ENCODE measurements around the gene UPP1.
"Not testable (repeated sequence)": the region's sequence is repeated elsewhere in the genome, so short reads cannot be mapped to it uniquely, and the experiment has no call there.

Gene UPP1

GRCh38 chr7:48110868-48111267 lies 21.8 kb downstream of the UPP1 start:
- DNase-seq (ENCODE audit: low read depth in 2 of 2), result no peak

GRCh38 chr7:48111596-48111995 lies 22.5 kb downstream of the UPP1 start:
- DNase-seq (ENCODE audit: low read depth in 2 of 2), result no peak

GRCh38 chr7:48112401-48113165 lies 23.5 kb downstream of the UPP1 start:
- no peak for DNase-seq (ENCODE audit: low read depth in 2 of 2)

- DNase-seq (ENCODE audit: low read depth in 2 of 2), result no peak
Measured at GRCh38 chr7:48113275-48113674, 24.2 kb downstream of the UPP1 start.

GRCh38 chr7:48114115-48114514 lies 25.1 kb downstream of the UPP1 start:
- no peak for DNase-seq (ENCODE audit: low read depth in 2 of 2)

GRCh38 chr7:48114589-48114988 lies 25.5 kb downstream of the UPP1 start:
- no peak for DNase-seq (ENCODE audit: low read depth in 2 of 2)

- DNase-seq (ENCODE audit: low read depth in 2 of 2), result no peak
Measured at GRCh38 chr7:48116043-48116442, 27.0 kb downstream of the UPP1 start.

- no peak for DNase-seq (ENCODE audit: low read depth in 2 of 2)
Measured at GRCh38 chr7:48118041-48118440, 29.0 kb downstream of the UPP1 start.

- DNase-seq (ENCODE audit: low read depth in 2 of 2), result not testable (repeated sequence)
Measured at GRCh38 chr7:48120536-48120935, 31.5 kb downstream of the UPP1 start.

GRCh38 chr7:48126037-48126436 lies 37.0 kb downstream of the UPP1 start:
- no peak for DNase-seq (ENCODE audit: low read depth in 2 of 2)

GRCh38 chr7:48130658-48131108 lies 41.6 kb downstream of the UPP1 start:
- no peak for DNase-seq (ENCODE audit: low read depth in 2 of 2)

GRCh38 chr7:48132792-48133191 lies 43.7 kb downstream of the UPP1 start:
- DNase-seq (ENCODE audit: low read depth in 2 of 2), result no peak

- no peak for DNase-seq (ENCODE audit: low read depth in 2 of 2)
Measured at GRCh38 chr7:48139459-48139858, 50.4 kb downstream of the UPP1 start.

GRCh38 chr7:48140001-48140681 lies 51.1 kb downstream of the UPP1 start:
- no peak for DNase-seq (ENCODE audit: low read depth in 2 of 2)

- no peak for DNase-seq (ENCODE audit: low read depth in 2 of 2)
Measured at GRCh38 chr7:48141521-48141920, 52.5 kb downstream of the UPP1 start.

- no peak for DNase-seq (ENCODE audit: low read depth in 2 of 2)
Measured at GRCh38 chr7:48144291-48144768, 55.3 kb downstream of the UPP1 start.

- no peak for DNase-seq (ENCODE audit: low read depth in 2 of 2)
Measured at GRCh38 chr7:48147078-48147591, 58.1 kb downstream of the UPP1 start.

- not testable (repeated sequence) for DNase-seq (ENCODE audit: low read depth in 2 of 2)
Measured at GRCh38 chr7:48147690-48148089, 58.6 kb downstream of the UPP1 start.

- DNase-seq (ENCODE audit: low read depth in 2 of 2), result no peak
Measured at GRCh38 chr7:48148311-48148710, 59.2 kb downstream of the UPP1 start.

- DNase-seq (ENCODE audit: low read depth in 2 of 2), result no peak
Measured at GRCh38 chr7:48149058-48149457, 60.0 kb downstream of the UPP1 start.

GRCh38 chr7:48150086-48150485 lies 61.0 kb downstream of the UPP1 start:
- no peak for DNase-seq (ENCODE audit: low read depth in 2 of 2)

- no peak for DNase-seq (ENCODE audit: low read depth in 2 of 2)
Measured at GRCh38 chr7:48154792-48155413, 65.8 kb downstream of the UPP1 start.
